CD4-positive, alpha-beta T cell (primary cell): ENCODE results near the gene LDLRAP1. TPM values are rescaled to one million over a fixed set of nuclear protein-coding genes. Genes with fewer than 3 reads are reported as not detected.

ENCODE experiments used
- ATAC-seq: fragments of 200-7000 bp; cut with Tn5 transposase; one replicate; pipeline ENCODE4 v1.10.0; 2022; ENCODE audit warnings: mild to moderate bottlenecking; ENCODE audit not compliant: poor library complexity
- CTCF ChIA-PET: fragments of 350-600 bp; sonication (Branson Sonifier 250); formaldehyde crosslinking; loops from one replicate; lab custom pipeline; 2021; ENCODE audit warnings: antibody characterized with exemption, inconsistent platforms; lab: Charles Lee
- POLR2A ChIA-PET: fragments of 350-600 bp; sonication (Branson Sonifier 250); formaldehyde crosslinking; loops from one replicate; lab custom pipeline; 2021; ENCODE audit warnings: antibody characterized with exemption, inconsistent platforms; lab: Charles Lee
- DNase-seq, 14 experiments: peaks; one replicate each; pipeline ENCODE4 v3.0.0-alpha.2; 2013 to 2020; ENCODE audit warnings: mixed read lengths in 2 of 14
- H3K27ac ChIP-seq, 2 donors: one replicate each; pipeline versions ENCODE4 v1.5.1 to v1.7.0; 2013; ENCODE audit warnings: low read length in 2 of 2, low read depth in 1 of 2, mild to moderate bottlenecking in 1 of 2
- H3K27me3 ChIP-seq, 2 experiments: 1 replicate in 1 of 2; 2 replicates in 1 of 2; pipeline versions ENCODE4 v1.6.1 to v1.7.0; 2013; ENCODE audit warnings: low read length in 2 of 2, control low read depth in 1 of 2, mild to moderate bottlenecking in 1 of 2, moderate library complexity in 1 of 2; ENCODE audit not compliant: insufficient read depth in 2 of 2, control insufficient read depth in 1 of 2
- H3K36me3 ChIP-seq: one replicate; pipeline ENCODE4 v1.6.1; 2013; ENCODE audit warnings: low read length, control low read depth; ENCODE audit not compliant: insufficient read depth
- H3K4me1 ChIP-seq: one replicate; pipeline ENCODE4 v1.6.1; 2013; ENCODE audit warnings: low read length, control low read depth; ENCODE audit not compliant: insufficient read depth
- H3K4me3 ChIP-seq: one replicate; pipeline ENCODE4 v1.5.1; 2013; ENCODE audit warnings: mild to moderate bottlenecking, low read length, moderate library complexity
- H3K9me3 ChIP-seq, 2 experiments: 1 replicate in 1 of 2; 2 replicates in 1 of 2; pipeline versions ENCODE4 v1.6.1 to v1.7.0; 2013; ENCODE audit warnings: low read length in 2 of 2, mild to moderate bottlenecking in 2 of 2, control low read depth in 1 of 2, moderate library complexity in 1 of 2; ENCODE audit not compliant: control insufficient read depth in 1 of 2, insufficient read depth in 1 of 2
- H3K27ac Mint-ChIP-seq: one replicate; pipeline ENCODE4 v1.8.0; 2020; ENCODE audit warnings: mixed read lengths
- H3K27me3 Mint-ChIP-seq: one replicate; pipeline ENCODE4 v1.8.0; 2021; ENCODE audit warnings: mixed read lengths
- H3K36me3 Mint-ChIP-seq: one replicate; pipeline ENCODE4 v1.8.0; 2021; ENCODE audit warnings: low read depth, mixed read lengths
- H3K4me1 Mint-ChIP-seq: one replicate; pipeline ENCODE4 v1.8.0; 2021; ENCODE audit warnings: low read depth, mixed read lengths
- H3K4me3 Mint-ChIP-seq: one replicate; pipeline ENCODE4 v1.8.0; 2020; ENCODE audit warnings: mild to moderate bottlenecking, mixed read lengths
- H3K9me3 Mint-ChIP-seq: one replicate; pipeline ENCODE4 v1.8.0; 2020; ENCODE audit warnings: mixed read lengths
- intact Hi-C, 2 experiments: fragments of 100-400 bp; cut with DNase I in 1 of 2; cut with micrococcal nuclease in 1 of 2; formaldehyde crosslinking; loops; one replicate each; pipeline versions ENCODE4 v1.15.1 to v1.9.0; 2023 to 2025; cut with DNase I, micrococcal nuclease
- total RNA-seq, 174 experiments: library from RNA in 2 of 174; stranded (reverse) in 2 of 174; gene quantifications; one replicate each; pipeline ENCODE4 v1.2.3 and lab custom pipeline; 2021 to 2026
- TF ChIP-seq, protein P1 (sequence below): fragments of 200-600 bp; IDR thresholded peaks from one replicate; pipeline ENCODE4 v1.8.0; 2022; ENCODE audit warnings: antibody characterized with exemption, mild to moderate bottlenecking

Gene LDLRAP1
- total RNA-seq, 2 experiments from 2014 or later, result 70.5 to 73.5 TPM

DNA sequence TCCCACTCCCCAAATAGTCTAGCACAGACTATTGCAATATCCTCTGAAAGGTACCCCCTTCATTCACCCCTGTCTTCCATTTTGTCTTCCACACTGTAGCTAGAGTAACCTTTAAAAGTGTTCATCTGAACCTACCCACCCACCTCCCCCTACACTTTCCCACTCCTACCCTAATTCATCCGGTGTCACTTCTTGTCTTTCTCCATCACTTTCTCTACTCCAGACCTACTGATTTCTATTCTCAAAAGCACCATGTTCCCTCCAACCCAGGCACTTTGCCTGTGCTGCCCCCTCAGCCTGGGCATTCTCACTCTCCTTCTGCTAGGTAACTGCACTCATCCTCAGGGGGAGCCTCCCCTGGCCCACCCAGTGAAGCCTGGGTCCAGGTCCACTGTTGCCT, 68.4 kb downstream of the LDLRAP1 start:
- CTCF ChIA-PET, result no interaction called here
- no peaks in the 10 kb centered on the region for H3K36me3 Mint-ChIP-seq
- H3K27ac Mint-ChIP-seq, result no peak overlapping the region
- H3K27me3 Mint-ChIP-seq, result no peaks in the 10 kb centered on the region
- peaks cover 39% of the 10 kb centered on the region for H3K4me1 ChIP-seq
- no peaks in the 10 kb centered on the region for H3K36me3 ChIP-seq
- TF ChIP-seq, protein P1, sequence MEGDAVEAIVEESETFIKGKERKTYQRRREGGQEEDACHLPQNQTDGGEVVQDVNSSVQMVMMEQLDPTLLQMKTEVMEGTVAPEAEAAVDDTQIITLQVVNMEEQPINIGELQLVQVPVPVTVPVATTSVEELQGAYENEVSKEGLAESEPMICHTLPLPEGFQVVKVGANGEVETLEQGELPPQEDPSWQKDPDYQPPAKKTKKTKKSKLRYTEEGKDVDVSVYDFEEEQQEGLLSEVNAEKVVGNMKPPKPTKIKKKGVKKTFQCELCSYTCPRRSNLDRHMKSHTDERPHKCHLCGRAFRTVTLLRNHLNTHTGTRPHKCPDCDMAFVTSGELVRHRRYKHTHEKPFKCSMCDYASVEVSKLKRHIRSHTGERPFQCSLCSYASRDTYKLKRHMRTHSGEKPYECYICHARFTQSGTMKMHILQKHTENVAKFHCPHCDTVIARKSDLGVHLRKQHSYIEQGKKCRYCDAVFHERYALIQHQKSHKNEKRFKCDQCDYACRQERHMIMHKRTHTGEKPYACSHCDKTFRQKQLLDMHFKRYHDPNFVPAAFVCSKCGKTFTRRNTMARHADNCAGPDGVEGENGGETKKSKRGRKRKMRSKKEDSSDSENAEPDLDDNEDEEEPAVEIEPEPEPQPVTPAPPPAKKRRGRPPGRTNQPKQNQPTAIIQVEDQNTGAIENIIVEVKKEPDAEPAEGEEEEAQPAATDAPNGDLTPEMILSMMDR, result no peak
- H3K4me3 ChIP-seq, result no peak overlapping the region
- DNase-seq (no peak), ATAC-seq (no peak)
- intact Hi-C loops, result loop anchor here (1.0 to 2.0 kb wide), 3 partner anchors 183 to 198 kb away; no protein-coding TSS in a partner anchor
- H3K27me3 ChIP-seq, result no peaks in the 10 kb centered on the region
- H3K9me3 ChIP-seq, result no peaks in the 10 kb centered on the region
- POLR2A ChIA-PET, result interaction anchor here (1.2 to 1.3 kb wide), 2 partner anchors 12 to 31 kb away, joined by 4 read pairs; no protein-coding TSS in a partner anchor
- no peaks in the 10 kb centered on the region for H3K9me3 Mint-ChIP-seq
- no peak overlapping the region for H3K4me3 Mint-ChIP-seq
- H3K27ac ChIP-seq, result no peak overlapping the region
- H3K4me1 Mint-ChIP-seq, result peaks cover 44% of the 10 kb centered on the region

DNA sequence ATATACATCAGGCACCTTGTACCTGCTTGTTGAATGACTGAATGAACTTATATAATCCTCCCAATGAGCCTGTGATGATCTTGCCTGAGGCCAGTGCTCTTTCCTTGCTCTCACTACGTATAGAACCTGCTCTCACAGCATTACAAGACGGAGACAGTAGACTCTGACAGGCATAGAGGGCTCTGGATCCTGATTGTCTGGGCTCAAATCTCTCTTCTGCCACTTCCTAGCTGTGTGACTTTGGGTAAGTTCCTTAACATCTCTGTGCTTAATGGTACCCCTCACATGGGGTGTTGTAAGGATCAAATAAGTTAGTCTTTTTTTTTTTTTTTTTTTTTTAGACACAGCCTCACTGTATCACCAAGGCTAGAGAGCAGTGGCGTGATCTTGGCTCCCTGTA, 69.0 kb downstream of the LDLRAP1 start:
- H3K4me3 ChIP-seq, result no peak overlapping the region
- no peaks in the 10 kb centered on the region for H3K36me3 ChIP-seq
- no peak overlapping the region for H3K4me3 Mint-ChIP-seq
- H3K9me3 Mint-ChIP-seq, result no peaks in the 10 kb centered on the region
- POLR2A ChIA-PET, result interaction anchor here (1.2 to 1.3 kb wide), 2 partner anchors 11 to 30 kb away, joined by 4 read pairs; no protein-coding TSS in a partner anchor
- no peak overlapping the region for H3K27ac Mint-ChIP-seq
- H3K9me3 ChIP-seq, result no peaks in the 10 kb centered on the region
- CTCF ChIA-PET, result no interaction called here
- no peaks in the 10 kb centered on the region for H3K27me3 ChIP-seq
- no peaks in the 10 kb centered on the region for H3K36me3 Mint-ChIP-seq
- no peaks in the 10 kb centered on the region for H3K27me3 Mint-ChIP-seq
- peaks cover 44% of the 10 kb centered on the region for H3K4me1 Mint-ChIP-seq
- H3K27ac ChIP-seq, result no peak overlapping the region
- TF ChIP-seq, protein P1, result no peak
- intact Hi-C loops, result no loop called here
- peaks cover 39% of the 10 kb centered on the region for H3K4me1 ChIP-seq
- ATAC-seq, result no peak
- DNase-seq, result no peak

DNA sequence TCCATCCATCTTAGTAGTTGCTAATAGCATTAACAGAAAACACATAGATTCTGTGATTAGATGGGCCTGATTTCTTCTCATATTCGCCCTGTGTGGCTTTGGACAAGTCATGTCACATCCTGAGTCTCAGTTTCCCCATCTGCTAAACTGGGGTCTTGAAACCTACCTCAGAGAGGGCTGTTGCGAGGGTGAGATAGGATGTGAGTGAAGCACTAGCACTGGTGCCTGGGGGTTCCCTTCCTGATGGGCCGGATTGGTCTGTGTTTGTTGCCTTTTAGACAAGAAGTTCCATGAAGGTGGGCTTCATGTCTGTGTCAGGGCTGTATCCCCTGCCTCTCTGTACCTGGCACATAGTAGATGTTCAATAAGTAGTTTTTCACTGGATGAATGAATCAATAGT, 69.7 kb downstream of the LDLRAP1 start:
- no peaks in the 10 kb centered on the region for H3K36me3 ChIP-seq
- TF ChIP-seq, protein P1, result no peak
- no peak for ATAC-seq
- H3K4me1 ChIP-seq, result peaks cover 45% of the 10 kb centered on the region
- ChIA-PET POLR2A (interaction anchor here (1.2 kb wide), 1 partner anchor 30 kb away, joined by 4 read pairs; no protein-coding TSS in a partner anchor), CTCF (no interaction called here)
- H3K36me3 Mint-ChIP-seq, result no peaks in the 10 kb centered on the region
- H3K27me3 ChIP-seq, result no peaks in the 10 kb centered on the region
- no peak overlapping the region for H3K4me3 Mint-ChIP-seq
- no peaks in the 10 kb centered on the region for H3K27me3 Mint-ChIP-seq
- H3K27ac ChIP-seq, result no peak overlapping the region
- H3K9me3 ChIP-seq, result no peaks in the 10 kb centered on the region
- H3K9me3 Mint-ChIP-seq, result no peaks in the 10 kb centered on the region
- no peak overlapping the region for H3K4me3 ChIP-seq
- H3K27ac Mint-ChIP-seq, result no peak overlapping the region
- peaks cover 44% of the 10 kb centered on the region for H3K4me1 Mint-ChIP-seq
- DNase-seq, result no peak
- intact Hi-C loops, result no loop called here
